Glomerular visceral epithelial cell (primary cell): Measurements from ENCODE around the gene TUSC2.

Experiments used
- DNase-seq: peaks from one replicate; pipeline ENCODE4 v3.0.0-alpha.2; 2016; ENCODE audit errors: extremely low spot score

Gene TUSC2

GRCh38 chr3:50354850-50355249 lies 26.8 kb upstream of the TUSC2 start:
- DNase-seq = no peak

- no peak for DNase-seq
Measured at GRCh38 chr3:50354186-50354764, 26.3 kb upstream of the TUSC2 start.

GRCh38 chr3:50353245-50354004 lies 25.4 kb upstream of the TUSC2 start:
- DNase-seq = no peak

- DNase-seq = peak; percentile 40
Measured at GRCh38 chr3:50352781-50353180, 24.8 kb upstream of the TUSC2 start.

- DNase-seq = no peak
Measured at GRCh38 chr3:50351323-50351697, 23.3 kb upstream of the TUSC2 start.

- DNase-seq = peak; percentile 92
Measured at GRCh38 chr3:50350527-50351322, 22.7 kb upstream of the TUSC2 start, which contains the start of the genes CYB561D2 and NPRL2. Gene CYB561D2, plus strand, starts transcription at chr3:50350862. Its CDS starts 572 bp downstream, at chr3:50351434. Gene NPRL2, minus strand, starts transcription at chr3:50350775. Its CDS starts 123 bp downstream, at chr3:50350652.

- no peak for DNase-seq
Measured at GRCh38 chr3:50350213-50350526, 22.1 kb upstream of the TUSC2 start.

- DNase-seq = peak; percentile 79
Measured at GRCh38 chr3:50347187-50347813, 19.3 kb upstream of the TUSC2 start.

GRCh38 chr3:50345586-50346234 lies 17.7 kb upstream of the TUSC2 start, which contains the start of gene ZMYND10:
Gene ZMYND10, minus strand, starts transcription at chr3:50345732. Its CDS starts 153 bp downstream, at chr3:50345579.
- DNase-seq = no peak

GRCh38 chr3:50345008-50345407 lies 17.0 kb upstream of the TUSC2 start:
- no peak for DNase-seq

- DNase-seq = no peak
Measured at GRCh38 chr3:50342813-50343633, 15.0 kb upstream of the TUSC2 start.

- no peak for DNase-seq
Measured at GRCh38 chr3:50341996-50342650, 14.1 kb upstream of the TUSC2 start.

- no peak for DNase-seq
Measured at GRCh38 chr3:50341537-50341936, 13.5 kb upstream of the TUSC2 start.

GRCh38 chr3:50340448-50341329 lies 12.7 kb upstream of the TUSC2 start, which contains the start of gene RASSF1:
Gene RASSF1, minus strand, starts transcription at chr3:50340836. Its CDS starts 31 bp downstream, at chr3:50340805.
- no peak for DNase-seq

- DNase-seq = no peak
Measured at GRCh38 chr3:50340147-50340447, 12.1 kb upstream of the TUSC2 start.

- DNase-seq = no peak
Measured at GRCh38 chr3:50339485-50340146, 11.6 kb upstream of the TUSC2 start.

- no peak for DNase-seq
Measured at GRCh38 chr3:50338965-50339364, 10.9 kb upstream of the TUSC2 start.

- peak; percentile 99 for DNase-seq
Measured at GRCh38 chr3:50337175-50337861, 9.3 kb upstream of the TUSC2 start.
